ENCODE measurements around the gene FGD4.

GRCh38 chr12:32478166-32478565 is 78.8 kb downstream of the FGD4 start:
- no peak for TF ChIP-seq CTCF (IDR thresholded peaks at IDR 0.05)
- TF ChIP-seq EP300 (IDR thresholded peaks at IDR 0.05) = no peak
- TF ChIP-seq POLR2A (IDR thresholded peaks at IDR 0.05) = no peak
